HG03103 (cell line): ENCODE measurements around the gene NEURL2.
"Not testable (repeated sequence)": the region's sequence is repeated elsewhere in the genome, so short reads cannot be mapped to it uniquely, and the experiment has no call there.

Source experiments
- ATAC-seq: cut with Tn5 transposase; IDR thresholded peaks from one replicate; pipeline ENCODE4 v1.9.1; 2021; ENCODE audit warnings: low read depth; ENCODE audit not compliant: unreplicated experiment

The NEURL2 gene

DNA sequence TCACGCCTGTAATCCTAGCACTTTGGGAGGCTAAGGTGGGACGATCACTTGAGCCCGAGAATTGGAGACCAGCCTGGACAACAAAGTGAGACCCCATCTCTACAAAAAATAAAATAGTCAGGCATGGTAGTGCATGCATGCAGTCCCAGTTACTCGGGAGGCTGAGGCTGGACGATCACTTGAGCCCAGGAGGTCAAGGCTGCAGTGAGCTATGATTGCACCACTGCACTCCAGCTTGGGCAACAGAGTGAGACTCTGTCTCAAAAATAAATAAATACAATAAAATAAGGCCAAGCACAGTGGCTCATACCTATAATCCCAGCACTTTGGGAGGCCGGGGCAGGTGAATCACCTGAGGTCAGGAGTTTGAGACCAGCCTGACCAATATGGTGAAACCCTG, 10.3 kb upstream of the NEURL2 start:
- not testable (repeated sequence) for ATAC-seq

DNA sequence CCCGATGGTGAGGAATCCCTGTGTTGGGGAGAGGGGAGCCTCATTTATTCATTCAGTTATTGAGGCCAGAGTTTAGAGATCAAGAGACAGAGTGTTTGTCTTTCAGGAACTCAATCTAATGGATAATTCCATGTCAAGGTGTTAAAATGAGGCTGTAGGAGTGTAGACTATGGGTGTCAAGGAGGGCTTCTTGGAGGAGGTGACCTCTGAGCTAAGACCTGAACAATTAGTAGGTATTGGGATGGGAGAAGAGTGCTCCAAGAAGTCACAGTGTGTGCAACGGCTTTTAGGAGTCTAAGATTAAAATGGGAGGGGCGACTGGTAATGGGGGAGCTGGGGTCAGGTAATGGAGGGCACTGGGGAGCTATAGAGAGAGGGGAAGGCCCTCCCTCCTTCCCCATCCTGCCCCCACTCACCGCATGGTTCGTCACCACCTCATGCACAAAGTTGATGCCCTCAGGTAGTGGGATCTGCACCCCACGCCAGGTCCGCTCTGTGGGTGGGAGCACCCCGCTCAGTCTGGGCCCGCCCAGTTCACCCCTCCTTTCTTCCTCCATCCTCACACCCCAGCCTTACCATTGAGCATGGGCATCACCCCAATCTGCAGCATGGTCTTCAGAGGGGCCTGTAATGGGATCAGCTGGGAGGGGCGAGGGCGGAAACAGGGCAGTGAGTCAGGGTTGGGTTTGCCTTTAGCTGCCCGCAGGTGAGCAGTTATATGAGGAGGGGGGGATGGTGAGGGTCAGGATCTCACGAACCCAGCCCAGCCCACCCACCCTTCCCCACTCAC, 8.2 kb upstream of the NEURL2 start:
- ATAC-seq: no peak

DNA sequence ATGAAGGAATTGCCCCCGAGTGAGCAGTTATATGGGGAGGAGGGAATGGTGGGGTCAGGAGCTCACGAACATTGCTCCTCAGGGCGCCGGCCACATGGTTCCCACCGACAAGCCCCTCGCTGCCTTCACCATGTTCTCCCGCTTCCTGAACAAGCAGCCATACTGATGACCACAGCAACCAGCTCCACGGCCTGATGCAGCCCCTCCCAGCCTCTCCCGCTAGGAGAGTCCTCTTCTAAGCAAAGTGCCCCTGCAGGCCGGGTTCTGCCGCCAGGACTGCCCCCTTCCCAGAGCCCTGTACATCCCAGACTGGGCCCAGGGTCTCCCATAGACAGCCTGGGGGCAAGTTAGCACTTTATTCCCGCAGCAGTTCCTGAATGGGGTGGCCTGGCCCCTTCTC, 7.3 kb upstream of the NEURL2 start:
- ATAC-seq: no peak

DNA sequence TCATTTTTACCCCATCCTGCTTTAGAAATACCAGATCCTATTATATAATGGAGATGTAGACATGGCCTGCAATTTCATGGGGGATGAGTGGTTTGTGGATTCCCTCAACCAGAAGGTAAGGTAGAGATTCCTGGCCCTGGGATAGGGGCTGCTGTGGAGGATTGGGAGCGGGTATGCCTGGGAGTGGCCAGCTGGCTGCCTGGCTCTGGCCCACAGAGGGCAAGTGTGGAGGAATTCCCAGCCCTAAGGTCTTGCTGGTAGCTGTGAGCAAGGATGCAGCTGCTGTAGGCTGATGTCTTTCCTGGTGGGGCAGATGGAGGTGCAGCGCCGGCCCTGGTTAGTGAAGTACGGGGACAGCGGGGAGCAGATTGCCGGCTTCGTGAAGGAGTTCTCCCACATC, 6.7 kb upstream of the NEURL2 start:
- ATAC-seq: no peak

DNA sequence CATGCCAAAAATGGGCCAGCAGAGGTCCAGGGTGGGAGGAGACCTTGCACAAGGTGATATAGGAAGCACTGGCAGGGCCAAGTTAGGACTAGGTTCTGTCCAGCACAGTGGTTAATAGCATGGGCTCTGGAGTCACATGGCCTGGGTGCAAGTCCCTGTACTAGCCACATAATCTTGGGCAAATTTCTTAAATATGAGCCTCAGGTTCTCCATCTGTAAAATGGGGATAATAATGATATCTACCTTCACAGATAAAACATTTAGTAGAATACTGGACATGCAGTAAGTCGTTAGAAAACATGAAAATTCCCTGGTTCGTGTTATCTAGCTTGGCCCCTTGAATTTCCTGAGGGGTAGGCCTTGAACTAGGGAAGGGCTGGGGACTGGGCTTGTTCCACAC, 6.3 kb upstream of the NEURL2 start:
- no peak for ATAC-seq

DNA sequence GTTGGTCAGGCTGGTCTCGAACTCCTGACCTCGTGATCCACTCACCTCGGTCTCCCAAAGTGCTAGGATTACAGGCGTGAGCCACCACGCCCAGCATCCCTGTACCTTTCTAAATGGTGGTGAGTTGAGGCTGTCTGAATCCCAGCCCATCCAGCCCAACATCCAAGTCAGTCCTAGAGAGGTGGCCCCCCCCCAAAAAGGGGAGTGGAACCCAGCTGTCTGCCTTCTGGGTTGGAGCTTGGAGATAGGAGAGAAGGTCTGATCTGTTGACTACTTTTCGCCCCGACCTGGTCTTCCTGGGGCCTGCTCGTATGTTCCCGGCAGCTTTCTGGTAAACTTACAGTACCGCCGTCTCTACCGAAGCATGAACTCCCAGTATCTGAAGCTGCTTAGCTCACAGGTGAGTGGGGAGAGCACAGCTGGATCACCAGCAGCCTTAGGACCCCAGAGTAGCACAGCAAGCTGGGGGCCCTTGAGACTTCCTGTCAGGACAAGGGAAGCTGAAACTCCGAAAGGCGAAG, 5.7 kb upstream of the NEURL2 start:
- ATAC-seq: no peak

DNA sequence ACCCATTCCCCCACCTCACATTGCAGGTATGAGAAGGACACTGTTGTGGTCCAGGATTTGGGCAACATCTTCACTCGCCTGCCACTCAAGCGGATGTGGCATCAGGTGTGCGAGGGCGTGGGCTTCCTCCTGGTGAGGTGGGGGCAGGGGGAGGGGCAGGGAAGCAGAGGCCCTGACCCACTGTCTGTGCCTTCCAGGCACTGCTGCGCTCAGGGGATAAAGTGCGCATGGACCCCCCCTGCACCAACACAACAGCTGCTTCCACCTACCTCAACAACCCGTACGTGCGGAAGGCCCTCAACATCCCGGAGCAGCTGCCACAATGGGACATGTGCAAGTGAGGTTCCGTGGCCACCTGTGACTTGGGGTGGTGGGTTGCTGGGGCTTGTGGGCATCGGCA, 3.8 kb upstream of the NEURL2 start:
- ATAC-seq: no peak

DNA sequence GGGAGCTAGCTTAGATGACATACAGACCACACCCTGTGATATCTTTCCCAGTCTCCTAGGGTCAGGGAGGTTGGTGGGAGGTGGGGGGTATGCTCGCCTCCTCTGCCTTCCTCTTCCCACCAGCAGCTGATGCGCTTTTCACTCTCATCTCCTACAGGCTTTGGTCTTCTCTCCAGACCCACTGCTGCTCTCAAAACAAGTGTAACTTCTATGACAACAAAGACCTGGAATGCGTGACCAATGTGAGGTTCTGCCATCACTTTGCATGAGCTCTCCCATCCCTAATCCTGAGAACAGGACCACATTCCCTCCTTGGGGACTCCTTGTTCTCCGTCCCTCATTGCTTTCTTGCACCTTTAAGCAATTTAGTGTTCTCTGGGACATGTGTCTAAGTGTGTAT, 2.8 kb upstream of the NEURL2 start:
- no peak for ATAC-seq

DNA sequence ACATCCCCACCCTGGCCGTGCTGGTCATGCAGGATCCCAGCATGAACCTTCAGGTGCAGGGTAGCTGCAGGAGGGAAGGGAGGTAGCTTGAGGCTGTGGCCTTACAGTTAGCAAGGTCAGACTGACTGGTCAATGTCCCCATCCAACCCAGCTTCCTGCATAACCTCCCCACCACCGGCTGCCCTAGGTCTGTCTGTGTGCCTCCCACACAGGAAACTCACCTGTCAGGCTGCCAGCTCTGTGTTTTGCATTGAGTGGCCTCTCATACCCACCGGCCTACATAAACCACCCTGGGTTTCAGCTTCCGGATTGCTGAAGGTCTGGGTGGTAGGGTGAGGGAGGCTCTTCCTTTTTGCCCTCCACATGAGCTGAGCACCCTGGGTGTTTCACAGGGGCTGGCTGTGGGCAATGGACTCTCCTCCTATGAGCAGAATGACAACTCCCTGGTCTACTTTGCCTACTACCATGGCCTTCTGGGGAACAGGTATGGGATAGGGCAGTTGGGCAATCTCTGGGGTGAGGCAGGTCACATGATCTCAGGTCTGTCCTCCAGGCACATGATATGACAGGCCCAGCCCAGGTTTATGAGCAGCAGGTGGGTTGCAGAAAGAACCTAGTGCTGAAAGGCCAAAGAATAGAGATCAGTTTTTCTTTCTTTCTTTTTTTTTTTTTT, 2.0 kb upstream of the NEURL2 start:
- ATAC-seq: no peak

DNA sequence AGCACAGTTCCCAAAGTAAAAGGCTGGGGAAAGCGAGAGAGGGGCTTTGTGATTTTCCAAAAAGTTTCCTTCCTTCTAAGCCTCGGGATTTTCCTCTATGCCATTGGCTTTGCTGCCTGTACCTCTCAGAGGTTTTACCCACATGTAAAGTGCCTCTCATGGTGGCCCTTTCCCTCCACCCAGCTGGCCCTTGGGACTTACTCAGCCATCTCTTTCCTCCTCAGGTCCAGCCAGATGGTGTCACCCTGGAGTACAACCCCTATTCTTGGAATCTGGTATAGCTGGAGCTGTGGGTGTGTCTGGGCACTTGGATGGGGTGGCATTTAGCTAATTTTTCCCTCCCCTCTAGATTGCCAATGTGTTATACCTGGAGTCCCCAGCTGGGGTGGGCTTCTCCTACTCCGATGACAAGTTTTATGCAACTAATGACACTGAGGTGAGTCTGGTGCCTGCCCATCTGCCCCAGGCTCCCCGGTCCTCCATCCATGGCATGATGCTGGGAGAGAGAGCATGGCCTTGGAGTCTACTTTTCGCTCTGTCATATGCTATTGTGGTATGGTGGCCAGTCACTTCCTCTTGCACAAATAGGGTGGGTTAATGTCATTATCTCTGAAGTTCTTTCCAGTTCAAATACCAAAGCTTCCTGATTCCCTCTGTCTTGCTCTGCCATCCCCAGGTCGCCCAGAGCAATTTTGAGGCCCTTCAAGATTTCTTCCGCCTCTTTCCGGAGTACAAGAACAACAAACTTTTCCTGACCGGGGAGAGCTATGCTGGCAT, 1.2 kb upstream of the NEURL2 start:
- ATAC-seq: no peak

DNA sequence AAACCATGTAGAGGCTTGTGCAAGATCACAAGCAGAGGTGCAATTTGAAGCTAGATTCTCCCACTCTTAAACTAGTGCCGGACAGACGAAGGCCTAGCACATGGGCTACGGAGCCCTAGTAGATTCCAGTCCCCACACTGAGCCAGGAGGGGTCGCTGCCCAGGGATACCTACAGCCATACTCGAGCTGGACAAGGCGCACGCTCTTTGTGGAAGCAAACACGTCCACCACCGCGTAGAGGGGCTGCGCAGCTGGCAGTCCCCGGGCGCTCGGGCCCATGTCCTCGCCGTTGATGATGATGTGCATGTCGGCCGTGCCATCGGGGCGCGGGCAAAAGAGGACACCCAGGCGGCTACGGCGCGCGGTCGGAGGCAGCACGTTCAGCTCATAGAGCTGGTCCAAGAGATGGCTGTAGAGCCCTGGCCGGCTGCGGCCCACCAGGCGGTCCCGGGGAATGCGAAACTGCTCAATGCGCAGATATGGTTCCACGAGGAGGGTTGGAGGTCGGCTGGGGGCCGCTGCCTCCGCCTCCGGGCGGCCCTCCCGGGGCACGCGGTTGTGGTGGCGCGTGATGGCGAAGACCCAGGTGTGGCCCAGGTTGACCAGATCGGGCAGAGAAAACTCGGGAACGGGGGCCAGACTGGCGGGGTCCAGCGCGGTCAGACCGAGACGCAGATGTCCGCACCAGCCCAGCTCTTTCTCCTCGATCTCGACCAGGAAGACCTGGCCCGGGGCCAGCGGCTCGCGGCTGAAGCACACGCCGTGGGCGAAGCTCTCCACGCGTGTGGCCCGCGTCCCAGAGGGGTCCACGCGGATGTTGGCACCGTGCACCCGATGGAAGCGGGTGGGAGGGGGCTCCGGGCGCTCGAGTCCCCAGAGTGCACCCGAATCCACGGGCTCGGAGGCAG, 677 bp downstream of the NEURL2 start:
- no peak for ATAC-seq

DNA sequence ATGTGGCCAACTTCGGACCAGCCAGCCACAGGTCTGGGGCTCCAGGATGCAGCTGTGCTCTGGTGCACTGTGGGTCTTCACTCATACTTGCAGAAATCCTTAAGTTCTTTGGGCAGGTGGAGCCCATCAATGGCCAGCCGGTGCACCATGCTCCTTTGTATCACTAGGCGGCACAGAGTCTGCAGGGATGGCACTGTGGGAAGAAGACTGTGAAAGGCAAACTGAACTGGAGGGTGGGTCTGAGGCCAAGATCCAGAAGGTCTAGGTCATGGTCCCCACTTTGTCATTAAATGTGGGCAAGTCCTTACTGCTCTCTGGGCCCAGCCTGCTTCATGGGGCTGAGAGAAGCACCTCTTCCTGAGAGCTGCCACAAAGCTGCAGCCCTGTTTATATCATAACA, 2.3 kb downstream of the NEURL2 start:
- no peak for ATAC-seq

DNA sequence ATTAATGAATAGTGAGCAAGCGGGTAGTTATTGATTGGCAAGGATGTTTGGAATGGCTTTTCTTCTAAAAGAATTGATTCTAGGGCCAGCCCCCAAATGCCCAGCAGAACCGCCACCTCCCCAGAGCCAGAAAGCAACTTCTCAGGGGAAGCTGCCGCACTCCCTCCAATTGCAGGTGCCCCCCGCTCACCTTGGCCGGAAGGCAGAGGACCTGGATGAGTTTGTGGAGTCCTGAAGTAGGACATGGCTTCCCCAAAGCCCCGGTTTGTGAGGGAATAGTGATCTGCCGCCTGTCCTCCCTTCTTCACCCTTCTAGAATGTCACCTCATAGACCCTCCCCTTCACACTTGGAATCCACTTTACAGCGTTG, 3.7 kb downstream of the NEURL2 start, which contains the start of gene SPATA25:
Gene SPATA25 (minus strand): TSS at position 277 of the 370 bp plus-strand sequence. CDS start 32 bp downstream, at position 245.
- no peak for ATAC-seq

DNA sequence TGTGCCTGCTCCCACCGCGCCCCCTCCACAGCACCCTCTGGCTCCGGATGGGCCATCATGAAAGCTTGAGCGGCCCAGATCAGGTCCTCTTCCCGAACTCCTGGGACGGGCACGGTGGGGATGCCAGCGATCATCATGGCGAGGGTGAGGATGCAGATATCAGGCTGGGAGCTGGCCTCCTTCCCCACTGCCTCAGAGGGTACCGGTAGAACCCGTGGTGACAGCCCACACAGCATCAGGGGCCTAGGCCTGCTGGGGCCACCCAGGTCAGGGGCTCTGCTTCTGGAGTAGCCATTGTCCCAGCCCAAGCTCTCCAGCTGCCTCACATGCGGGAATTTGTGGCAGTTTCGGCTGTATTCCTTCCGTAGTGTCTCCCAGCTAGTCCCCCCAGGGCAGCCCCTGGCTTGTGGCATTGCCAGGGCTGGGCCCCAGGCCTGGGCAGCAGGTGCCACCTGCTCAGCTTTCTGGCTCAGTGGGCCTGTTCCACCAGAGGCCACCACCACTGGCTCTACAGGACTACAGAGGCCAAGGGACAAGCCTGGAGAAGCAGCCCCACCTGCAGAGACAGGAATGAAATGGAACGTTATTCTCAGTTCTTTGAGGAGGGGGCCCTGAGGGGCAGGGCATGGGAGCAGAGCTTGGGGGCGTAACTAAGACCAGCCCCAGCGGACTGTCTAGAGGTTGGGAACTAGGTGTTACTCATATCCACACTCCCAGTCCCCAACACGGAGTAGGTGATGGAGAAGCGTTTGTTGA, 4.2 kb downstream of the NEURL2 start:
- ATAC-seq: no peak

DNA sequence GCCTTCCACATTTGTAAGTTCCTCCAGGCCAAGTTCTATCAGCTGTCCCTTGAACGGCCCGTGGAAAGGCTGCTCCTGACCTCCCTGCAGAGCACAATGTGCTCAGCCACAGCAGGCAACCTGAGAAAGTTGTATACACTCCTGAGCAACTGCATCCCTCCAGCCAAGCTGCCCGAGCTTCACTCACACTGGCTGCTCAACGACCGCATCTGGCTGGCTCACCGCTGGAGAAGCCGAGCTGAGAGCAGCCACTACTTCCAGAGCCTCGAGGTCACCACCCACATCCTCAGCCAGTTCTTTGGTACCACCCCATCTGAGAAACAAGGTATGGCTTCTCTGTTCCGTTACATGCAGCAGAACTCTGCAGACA, 7.9 kb downstream of the NEURL2 start:
- no peak for ATAC-seq

DNA sequence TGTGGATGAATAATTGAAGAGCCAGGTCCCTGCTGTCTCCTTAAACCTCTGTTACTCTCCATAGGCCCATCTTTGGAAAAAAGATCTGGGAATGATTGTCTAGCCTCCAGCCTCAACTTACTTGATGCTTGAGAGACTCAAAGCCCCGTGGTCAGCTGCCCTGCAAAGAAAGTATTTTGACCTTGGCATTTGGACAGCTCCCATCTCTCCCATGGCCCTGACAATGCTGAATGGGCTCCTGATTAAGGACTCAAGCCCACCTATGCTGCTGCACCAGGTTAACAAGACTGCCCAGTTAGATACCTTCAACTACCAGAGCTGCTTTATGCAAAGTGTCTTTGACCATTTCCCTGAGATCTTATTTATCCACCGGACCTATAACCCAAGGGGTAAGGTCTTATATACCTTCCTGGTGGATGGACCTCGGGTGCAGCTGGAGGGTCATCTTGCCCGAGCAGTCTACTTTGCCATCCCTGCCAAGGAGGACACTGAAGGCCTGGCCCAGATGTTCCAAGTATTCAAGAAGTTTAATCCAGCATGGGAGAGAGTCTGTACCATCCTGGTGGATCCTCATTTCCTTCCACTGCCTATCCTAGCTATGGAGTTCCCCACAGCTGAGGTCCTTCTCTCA, 8.4 kb downstream of the NEURL2 start:
- no peak for ATAC-seq

DNA sequence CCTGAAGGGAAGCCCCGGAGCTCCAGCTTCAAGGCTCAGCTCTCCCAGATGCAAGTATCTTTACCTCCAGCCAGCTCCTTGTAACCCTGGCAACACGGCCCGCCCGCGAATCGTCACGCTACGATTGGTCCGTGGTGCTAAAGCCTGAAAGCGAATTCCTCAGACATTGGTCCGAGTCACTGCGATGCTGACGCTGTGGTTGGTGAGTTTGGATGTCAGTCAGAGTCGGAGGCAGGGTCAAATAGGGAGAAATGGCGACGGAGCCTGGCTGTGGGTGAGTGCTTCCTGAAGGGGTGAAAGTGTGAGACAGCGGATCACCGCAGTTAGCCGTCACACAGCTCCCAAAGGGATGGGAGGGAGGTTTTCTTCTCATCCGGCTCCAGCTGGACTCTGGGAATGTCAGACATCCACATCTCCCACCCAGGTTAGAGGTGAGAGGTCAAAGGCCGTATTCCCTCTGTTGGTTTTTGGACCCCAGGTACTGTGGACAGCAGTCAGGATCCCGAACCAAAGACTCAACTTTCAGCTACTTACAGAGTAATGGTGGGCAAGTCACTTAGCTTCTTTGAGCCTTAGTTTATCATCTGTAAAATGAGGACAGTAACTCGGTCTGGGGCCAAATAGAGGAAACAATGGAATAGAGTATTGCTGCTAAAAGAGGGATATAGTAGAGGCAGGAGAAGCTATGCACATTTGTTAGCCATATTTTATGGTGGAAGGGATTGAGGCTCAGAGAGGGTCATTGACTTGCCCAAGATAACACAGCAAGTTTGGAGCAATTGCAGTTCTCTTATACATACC, 9.8 kb downstream of the NEURL2 start, which contains the start of gene ZSWIM1:
Gene ZSWIM1 (plus strand): TSS at position 240 of the 801 bp plus-strand sequence. CDS start 1,366 bp downstream, outside the sequence.
- ATAC-seq: peak; percentile 95

DNA sequence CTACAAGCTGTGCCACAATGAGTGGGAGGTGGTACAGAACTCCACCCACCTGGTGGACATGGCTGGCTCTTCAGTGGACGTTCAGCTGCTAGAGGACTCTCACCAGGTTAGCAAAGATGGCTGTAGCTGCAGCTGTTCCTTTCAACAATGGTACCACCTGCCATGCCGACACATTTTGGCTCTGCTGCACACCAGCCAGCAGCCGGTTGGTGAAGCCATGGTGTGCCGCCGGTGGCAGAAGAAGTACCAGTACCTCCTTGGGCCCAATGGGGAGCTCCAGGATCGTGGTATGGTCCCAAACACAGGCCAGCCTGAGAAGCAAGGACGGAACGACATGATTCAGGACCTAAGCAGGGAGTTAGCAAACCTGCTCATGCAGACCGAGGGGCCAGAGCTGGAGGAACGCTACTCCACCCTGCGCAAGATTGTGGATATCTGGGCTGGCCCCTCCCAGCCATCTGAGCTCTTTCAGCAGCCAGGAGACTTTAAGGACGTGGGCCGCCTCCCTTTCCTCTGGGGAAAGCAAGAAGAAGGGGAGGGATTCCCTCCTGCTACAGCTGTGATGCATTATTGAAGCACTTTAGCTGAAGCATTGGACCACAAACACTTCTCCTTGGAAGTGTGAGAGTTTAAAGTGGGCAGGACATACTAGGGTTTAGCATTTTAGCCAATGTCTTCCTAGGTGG, 12.8 kb downstream of the NEURL2 start:
- no peak for ATAC-seq
